SJSA1 (cell line): ENCODE measurements around the gene MAGI1. TPM values are rescaled to one million over a fixed set of nuclear protein-coding genes. Genes with fewer than 3 reads are reported as not detected.

Source experiments
- DNase-seq, 2 experiments: peaks; one replicate each; pipeline ENCODE4 v3.0.0-alpha.2; 2015 to 2020; ENCODE audit warnings: low spot score in 2 of 2, low read depth in 1 of 2
- H3K27ac ChIP-seq: fragments of 250-450 bp; sonication (Bioruptor Pico); 2 replicates; pipeline ENCODE4 v1.5.1; 2020; ENCODE audit warnings: mild to moderate bottlenecking, moderate library complexity
- H3K27me3 ChIP-seq: fragments of 250-450 bp; sonication (Bioruptor Pico); replicated peaks from 2 replicates; pipeline ENCODE4 v1.5.1; 2020; ENCODE audit warnings: mild to moderate bottlenecking, moderate library complexity
- H3K36me3 ChIP-seq: fragments of 250-450 bp; sonication (Bioruptor Pico); 2 replicates; pipeline ENCODE4 v1.5.1; 2020; ENCODE audit warnings: mild to moderate bottlenecking
- H3K4me1 ChIP-seq: fragments of 250-450 bp; sonication (Bioruptor Pico); replicated peaks from 2 replicates; pipeline ENCODE4 v1.6.1; 2021; ENCODE audit warnings: mild to moderate bottlenecking
- H3K4me3 ChIP-seq: fragments of 250-450 bp; sonication (Bioruptor Pico); 2 replicates; pipeline ENCODE4 v1.5.1; 2020; ENCODE audit warnings: mild to moderate bottlenecking
- H3K9me3 ChIP-seq: fragments of 250-450 bp; sonication (Bioruptor Pico); replicated peaks from 2 replicates; pipeline ENCODE4 v1.5.1; 2020; ENCODE audit warnings: mild to moderate bottlenecking
- total RNA-seq: library from RNA; depleted of rRNA; stranded (reverse); fragments of >200 nt; shearing (Covaris generic); gene quantifications from 2 replicates; pipeline ENCODE4 v1.2.3, GENCODE V29; 2014

Gene MAGI1
- total RNA-seq, 1 experiment from 2014 or later = 4.6 TPM

GRCh38 chr3:66015841-66016240, 22.9 kb downstream of the MAGI1 start:
- Histone ChIP-seq H3K9me3 (no peaks in the 10 kb centered on the region), H3K36me3 (no peaks in the 10 kb centered on the region), H3K4me3 (no peak overlapping the region), H3K27ac (no peak overlapping the region), H3K4me1 (no peaks in the 10 kb centered on the region), H3K27me3 (no peaks in the 10 kb centered on the region)
- no peak for DNase-seq

GRCh38 chr3:66014651-66015050, 24.1 kb downstream of the MAGI1 start:
- no peaks in the 10 kb centered on the region for H3K4me1 ChIP-seq
- no peaks in the 10 kb centered on the region for H3K36me3 ChIP-seq
- no peaks in the 10 kb centered on the region for H3K9me3 ChIP-seq
- DNase-seq = no peak
- H3K27ac ChIP-seq = no peak overlapping the region
- H3K4me3 ChIP-seq = no peak overlapping the region
- H3K27me3 ChIP-seq = no peaks in the 10 kb centered on the region

- no peaks in the 10 kb centered on the region for H3K9me3 ChIP-seq
- H3K27me3 ChIP-seq = no peaks in the 10 kb centered on the region
- no peak for DNase-seq
- no peak overlapping the region for H3K4me3 ChIP-seq
- no peaks in the 10 kb centered on the region for H3K36me3 ChIP-seq
- no peak overlapping the region for H3K27ac ChIP-seq
- no peaks in the 10 kb centered on the region for H3K4me1 ChIP-seq
Measured at GRCh38 chr3:66014056-66014455, 24.7 kb downstream of the MAGI1 start.

GRCh38 chr3:66012711-66013110, 26.0 kb downstream of the MAGI1 start:
- Histone ChIP-seq H3K9me3 (no peaks in the 10 kb centered on the region), H3K4me1 (no peaks in the 10 kb centered on the region), H3K36me3 (no peaks in the 10 kb centered on the region), H3K27me3 (no peaks in the 10 kb centered on the region), H3K27ac (no peak overlapping the region), H3K4me3 (no peak overlapping the region)
- DNase-seq = no peak

- DNase-seq = no peak
- H3K36me3 ChIP-seq = no peaks in the 10 kb centered on the region
- no peaks in the 10 kb centered on the region for H3K9me3 ChIP-seq
- no peak overlapping the region for H3K4me3 ChIP-seq
- H3K4me1 ChIP-seq = no peaks in the 10 kb centered on the region
- no peaks in the 10 kb centered on the region for H3K27me3 ChIP-seq
- H3K27ac ChIP-seq = no peak overlapping the region
Measured at GRCh38 chr3:66010739-66011655, 27.7 kb downstream of the MAGI1 start.

- no peaks in the 10 kb centered on the region for H3K27me3 ChIP-seq
- H3K9me3 ChIP-seq = no peaks in the 10 kb centered on the region
- no peak for DNase-seq
- H3K36me3 ChIP-seq = no peaks in the 10 kb centered on the region
- no peak overlapping the region for H3K4me3 ChIP-seq
- H3K27ac ChIP-seq = no peak overlapping the region
- no peaks in the 10 kb centered on the region for H3K4me1 ChIP-seq
Measured at GRCh38 chr3:66010348-66010738, 28.4 kb downstream of the MAGI1 start.

GRCh38 chr3:66004244-66004643, 34.5 kb downstream of the MAGI1 start:
- Histone ChIP-seq H3K4me1 (no peaks in the 10 kb centered on the region), H3K9me3 (no peaks in the 10 kb centered on the region), H3K36me3 (no peaks in the 10 kb centered on the region), H3K27me3 (no peaks in the 10 kb centered on the region), H3K4me3 (no peak overlapping the region), H3K27ac (no peak overlapping the region)
- no peak for DNase-seq

GRCh38 chr3:66001626-66002025, 37.1 kb downstream of the MAGI1 start:
- DNase-seq = no peak
- H3K27me3 ChIP-seq = no peaks in the 10 kb centered on the region
- no peaks in the 10 kb centered on the region for H3K36me3 ChIP-seq
- H3K4me1 ChIP-seq = peaks cover 3% of the 10 kb centered on the region; the same call in 1 of the 2 replicates
- no peak overlapping the region for H3K4me3 ChIP-seq
- no peaks in the 10 kb centered on the region for H3K9me3 ChIP-seq
- no peak overlapping the region for H3K27ac ChIP-seq

- Histone ChIP-seq H3K4me1 (peaks cover 3% of the 10 kb centered on the region; the same call in 1 of the 2 replicates), H3K4me3 (no peak overlapping the region), H3K27ac (no peak overlapping the region), H3K9me3 (no peaks in the 10 kb centered on the region), H3K36me3 (no peaks in the 10 kb centered on the region), H3K27me3 (no peaks in the 10 kb centered on the region)
- no peak for DNase-seq
Measured at GRCh38 chr3:66000506-66000905, 38.2 kb downstream of the MAGI1 start.

GRCh38 chr3:65999606-66000005, 39.1 kb downstream of the MAGI1 start:
- H3K9me3 ChIP-seq = no peaks in the 10 kb centered on the region
- peaks cover 8% of the 10 kb centered on the region; the same call in 1 of the 2 replicates for H3K4me1 ChIP-seq
- H3K27me3 ChIP-seq = no peaks in the 10 kb centered on the region
- no peaks in the 10 kb centered on the region for H3K36me3 ChIP-seq
- H3K27ac ChIP-seq = no peak overlapping the region
- H3K4me3 ChIP-seq = no peak overlapping the region
- no peak for DNase-seq

- no peaks in the 10 kb centered on the region for H3K9me3 ChIP-seq
- peaks cover 8% of the 10 kb centered on the region; the same call in 1 of the 2 replicates for H3K4me1 ChIP-seq
- H3K4me3 ChIP-seq = no peak overlapping the region
- no peaks in the 10 kb centered on the region for H3K36me3 ChIP-seq
- no peak overlapping the region for H3K27ac ChIP-seq
- no peaks in the 10 kb centered on the region for H3K27me3 ChIP-seq
- DNase-seq = no peak
Measured at GRCh38 chr3:65996589-65996988, 42.1 kb downstream of the MAGI1 start.

GRCh38 chr3:65995515-65995914, 43.2 kb downstream of the MAGI1 start:
- Histone ChIP-seq H3K4me1 (peaks cover 8% of the 10 kb centered on the region; the same call in 1 of the 2 replicates), H3K36me3 (no peaks in the 10 kb centered on the region), H3K27ac (no peak overlapping the region), H3K27me3 (no peaks in the 10 kb centered on the region), H3K9me3 (no peaks in the 10 kb centered on the region), H3K4me3 (no peak overlapping the region)
- DNase-seq = no peak

- Histone ChIP-seq H3K27ac (no peak overlapping the region), H3K9me3 (no peaks in the 10 kb centered on the region), H3K27me3 (no peaks in the 10 kb centered on the region), H3K4me1 (peaks cover 8% of the 10 kb centered on the region; the same call in 1 of the 2 replicates), H3K4me3 (no peak overlapping the region), H3K36me3 (no peaks in the 10 kb centered on the region)
- no peak for DNase-seq
Measured at GRCh38 chr3:65995030-65995429, 43.7 kb downstream of the MAGI1 start.

GRCh38 chr3:65993134-65993900, 45.4 kb downstream of the MAGI1 start:
- Histone ChIP-seq H3K36me3 (no peaks in the 10 kb centered on the region), H3K9me3 (no peaks in the 10 kb centered on the region), H3K27me3 (no peaks in the 10 kb centered on the region), H3K4me3 (no peak overlapping the region), H3K27ac (no peak overlapping the region), H3K4me1 (peaks cover 8% of the 10 kb centered on the region; the same call in 1 of the 2 replicates)
- no peak for DNase-seq
